Measurements from ENCODE around the gene CUL9.

- TF ChIP-seq POLR2A (IDR thresholded peaks at IDR 0.05; ENCODE audit: low read depth, low read length) (no peak), TAF1 (IDR thresholded peaks at IDR 0.05; ENCODE audit: low read depth, low read length) (no peak), POLR2AphosphoS5 (IDR thresholded peaks at IDR 0.05; ENCODE audit: low read depth, low read length) (no peak), PAX5 (IDR thresholded peaks at IDR 0.05; ENCODE audit: insufficient read depth, low read length, severe bottlenecking) (no peak)
Measured at GRCh38 chr6:43192911-43193310, 10.9 kb downstream of the CUL9 start.
